HCT116 (cell line): ENCODE results near the gene ARHGAP27. TPM values are rescaled to one million over a fixed set of nuclear protein-coding genes. Genes with fewer than 3 reads are reported as not detected.

Source experiments
- ATAC-seq: fragments of 200-7000 bp; cut with Tn5 transposase; 2 replicates; pipeline ENCODE4 v1.9.1; 2020; ENCODE audit warnings: mild to moderate bottlenecking, moderate library complexity
- BruUV-seq: library from RNA; stranded (reverse); fragments of 400-500 nt; replicated peaks from 2 replicates; lab custom pipeline; 2021; lab: Mats Ljungman, UMichigan
- CTCF ChIA-PET: fragments of 300-600 bp; sonication (Branson Sonifier 250); formaldehyde crosslinking; loops from one replicate; lab custom pipeline; 2021; ENCODE audit warnings: antibody characterized with exemption; lab: Charles Lee
- POLR2A ChIA-PET: fragments of 300-600, 350-600 bp; sonication (Branson Sonifier 250); formaldehyde crosslinking; loops from one replicate; lab custom pipeline; 2021; ENCODE audit warnings: antibody characterized with exemption; lab: Charles Lee
- RAD21 ChIA-PET, 2 experiments: fragments of 300-600 bp; sonication (Branson Sonifier 250); formaldehyde crosslinking; loops; one replicate each; lab custom pipeline; 2023; ENCODE audit warnings: low total read pairs in 2 of 2; ENCODE audit not compliant: uncharacterized antibody in 2 of 2, unreplicated experiment in 2 of 2, low non-redundant PET in 1 of 2; lab: Charles Lee
- DNase-seq: peaks from one replicate; pipeline ENCODE4 v3.0.0-alpha.2; 2010; ENCODE audit warnings: low read depth, low spot score
- H2AFZ ChIP-seq: fragments of 200-600 bp; shearing (Covaris generic), sonication (generic); 2 replicates; pipeline ENCODE4 v1.6.1; 2017; ENCODE audit warnings: low read depth, mixed run types, mixed read lengths, antibody characterized with exemption, low read length; ENCODE audit not compliant: poor library complexity, severe bottlenecking
- H3K27ac ChIP-seq: 2 replicates; pipeline ENCODE4 v1.5.1; 2012; ENCODE audit warnings: low read depth, low read length
- H3K27me3 ChIP-seq: fragments of 200-600 bp; sonication (generic); 2 replicates; pipeline ENCODE4 v1.6.1; 2016; ENCODE audit warnings: mixed run types, low read length, mixed read lengths; ENCODE audit not compliant: insufficient read depth
- H3K36me3 ChIP-seq, 2 experiments: fragments of 200-500 bp in 1 of 2; fragments of 200-600 bp in 1 of 2; sonication (Bioruptor generic) in 1 of 2; sonication (generic) in 1 of 2; 2 replicates each; pipeline versions ENCODE4 v1.5.1 to v1.6.1; 2014 to 2016; ENCODE audit warnings: low read length in 2 of 2, inconsistent platforms in 1 of 2, mixed read lengths in 1 of 2, mixed run types in 1 of 2; ENCODE audit not compliant: insufficient read depth in 2 of 2, control insufficient read depth in 1 of 2
- H3K4me1 ChIP-seq, 2 experiments: fragments of 200-600 bp in 1 of 2; sonication (generic) in 1 of 2; 2 replicates each; pipeline versions ENCODE4 v1.5.1 to v1.6.1; 2012 to 2017; ENCODE audit warnings: low read length in 2 of 2, inconsistent platforms in 1 of 2, mild to moderate bottlenecking in 1 of 2, mixed read lengths in 1 of 2, mixed run types in 1 of 2, moderate library complexity in 1 of 2; ENCODE audit not compliant: insufficient read depth in 2 of 2, control insufficient read depth in 1 of 2
- H3K4me2 ChIP-seq: fragments of 200-600 bp; sonication (generic); 2 replicates; pipeline ENCODE4 v1.6.1; 2017; ENCODE audit warnings: mixed run types, low read length, mixed read lengths
- H3K4me3 ChIP-seq, 2 experiments: fragments of 200-600 bp in 1 of 2; sonication (generic) in 1 of 2; replicated peaks in 1 of 2; 2 replicates each; pipeline ENCODE4 v1.5.1; 2011 to 2016; ENCODE audit warnings: low read length in 2 of 2, control low read depth in 1 of 2, low read depth in 1 of 2, mild to moderate bottlenecking in 1 of 2, mixed read lengths in 1 of 2, mixed run types in 1 of 2
- H3K79me2 ChIP-seq: fragments of 200-600 bp; sonication (generic); 2 replicates; pipeline ENCODE4 v1.6.1; 2017; ENCODE audit warnings: mild to moderate bottlenecking, mixed run types, low read length, moderate library complexity, mixed read lengths; ENCODE audit not compliant: insufficient read depth
- H3K9ac ChIP-seq: fragments of 200-600 bp; sonication (generic); 2 replicates; pipeline ENCODE4 v1.6.1; 2016; ENCODE audit warnings: low read length, mixed read lengths
- H3K9me2 ChIP-seq: fragments of 200-600 bp; sonication (generic), shearing (Covaris generic); 2 replicates; pipeline ENCODE4 v1.6.1; 2017; ENCODE audit warnings: mixed run types, mild to moderate bottlenecking, moderate library complexity; ENCODE audit not compliant: insufficient read depth
- H3K9me3 ChIP-seq, 2 experiments: fragments of 200-500 bp in 1 of 2; fragments of 200-600 bp in 1 of 2; sonication (Bioruptor generic) in 1 of 2; sonication (generic) in 1 of 2; 2 replicates each; pipeline ENCODE4 v1.6.1; 2014 to 2017; ENCODE audit warnings: low read length in 2 of 2, mixed read lengths in 2 of 2, inconsistent platforms in 1 of 2, low read depth in 1 of 2, mild to moderate bottlenecking in 1 of 2, mixed run types in 1 of 2, moderate library complexity in 1 of 2; ENCODE audit not compliant: control insufficient read depth in 1 of 2, insufficient read depth in 1 of 2
- H4K20me1 ChIP-seq: fragments of 200-600 bp; sonication (generic), shearing (Covaris generic); 2 replicates; pipeline ENCODE4 v1.6.1; 2017; ENCODE audit warnings: mixed run types, mild to moderate bottlenecking, moderate library complexity; ENCODE audit not compliant: insufficient read depth
- EGR1 ChIP-seq: IDR thresholded peaks from 2 replicates; pipeline ENCODE4 v1.6.1; 2012; ENCODE audit warnings: low read depth
- ELF1 ChIP-seq: IDR thresholded peaks from 2 replicates; pipeline ENCODE4 v1.6.1; 2012; ENCODE audit warnings: low read depth, borderline replicate concordance
- EZH2phosphoT487 ChIP-seq: fragments of 200-600 bp; IDR thresholded peaks from 2 replicates; pipeline ENCODE4 v1.6.1; 2018; ENCODE audit warnings: antibody characterized with exemption, borderline replicate concordance
- JUND ChIP-seq: IDR thresholded peaks from 2 replicates; pipeline ENCODE4 v1.6.1; 2012
- POLR2A ChIP-seq: IDR thresholded peaks from 2 replicates; pipeline ENCODE4 v1.7.0; 2011; ENCODE audit warnings: borderline replicate concordance; ENCODE audit not compliant: insufficient read depth, insufficient read length; ENCODE audit errors: extremely low read depth
- POLR2AphosphoS5 ChIP-seq: IDR thresholded peaks from 2 replicates; pipeline ENCODE4 v1.6.1; 2011; ENCODE audit warnings: mild to moderate bottlenecking, low read depth, low read length, moderate library complexity
- RAD21 ChIP-seq: IDR thresholded peaks from 2 replicates; pipeline ENCODE4 v1.6.1; 2012; ENCODE audit warnings: low read depth, mild to moderate bottlenecking
- SP1 ChIP-seq: IDR thresholded peaks from 2 replicates; pipeline ENCODE4 v1.6.1; 2012; ENCODE audit warnings: low read depth
- YY1 ChIP-seq: IDR thresholded peaks from 2 replicates; pipeline ENCODE4 v1.6.1; 2011; ENCODE audit warnings: low read length, low read depth, moderate library complexity, mild to moderate bottlenecking; ENCODE audit not compliant: insufficient replicate concordance; ENCODE audit errors: extremely low read depth
- ZNF274 ChIP-seq: fragments of 200-500 bp; sonication (Bioruptor generic); IDR thresholded peaks from 2 replicates; pipeline ENCODE4 v1.6.1; 2014; ENCODE audit warnings: mild to moderate bottlenecking, low read depth, low read length, inconsistent platforms
- intact Hi-C: fragments of 100-400 bp; cut with micrococcal nuclease; formaldehyde crosslinking; loops from 2 replicates; pipeline ENCODE4 v1.10.0; 2022
- total RNA-seq: library from RNA; stranded (reverse); gene quantifications from one replicate; pipeline ENCODE4 v1.2.1, GENCODE V29; 2021; ENCODE audit not compliant: unreplicated experiment
- TF ChIP-seq, protein P1 (sequence below): IDR thresholded peaks from 2 replicates; pipeline ENCODE4 v1.6.1; 2012
- TF ChIP-seq, protein P2 (sequence below): IDR thresholded peaks from 2 replicates; pipeline ENCODE4 v1.6.1; 2011; ENCODE audit warnings: mild to moderate bottlenecking, low read length, moderate library complexity; ENCODE audit not compliant: insufficient replicate concordance; ENCODE audit errors: extremely low read depth
- TF ChIP-seq, protein P3 (sequence below): IDR thresholded peaks from 2 replicates; pipeline ENCODE4 v1.6.1; 2012; ENCODE audit warnings: low read depth

Gene ARHGAP27
- total RNA-seq, 1 experiment from 2014 or later: 46.7 TPM

DNA sequence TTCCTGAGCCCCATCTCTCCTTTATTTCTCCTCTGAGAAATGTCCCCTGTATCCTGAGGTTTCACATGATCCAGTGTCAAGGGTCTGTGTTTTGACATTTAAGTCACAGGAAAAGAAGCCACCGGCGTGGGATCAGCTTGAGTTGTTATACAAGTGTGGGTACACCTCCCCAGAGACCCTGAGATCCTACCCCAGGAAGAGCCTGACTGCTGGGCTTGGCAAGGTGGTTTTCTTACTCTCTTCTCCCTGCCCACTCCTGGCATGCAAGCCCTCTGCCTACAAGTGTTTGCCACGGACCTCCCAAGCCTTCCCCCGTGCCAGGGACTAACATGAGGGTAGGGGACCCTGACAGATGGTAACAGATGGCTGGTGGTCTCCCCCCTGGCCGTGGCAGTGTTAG lies 2.8 kb upstream of the ARHGAP27 start:
- no peak for TF ChIP-seq RAD21
- TF ChIP-seq JUND: no peak
- no peak for TF ChIP-seq SP1
- TF ChIP-seq EGR1: no peak
- no peak for TF ChIP-seq ELF1
- TF ChIP-seq POLR2AphosphoS5: no peak
- TF ChIP-seq, protein P1, sequence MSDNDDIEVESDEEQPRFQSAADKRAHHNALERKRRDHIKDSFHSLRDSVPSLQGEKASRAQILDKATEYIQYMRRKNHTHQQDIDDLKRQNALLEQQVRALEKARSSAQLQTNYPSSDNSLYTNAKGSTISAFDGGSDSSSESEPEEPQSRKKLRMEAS: no peak
- TF ChIP-seq ZNF274: no peak
- no peak for TF ChIP-seq POLR2A
- TF ChIP-seq, protein P2, sequence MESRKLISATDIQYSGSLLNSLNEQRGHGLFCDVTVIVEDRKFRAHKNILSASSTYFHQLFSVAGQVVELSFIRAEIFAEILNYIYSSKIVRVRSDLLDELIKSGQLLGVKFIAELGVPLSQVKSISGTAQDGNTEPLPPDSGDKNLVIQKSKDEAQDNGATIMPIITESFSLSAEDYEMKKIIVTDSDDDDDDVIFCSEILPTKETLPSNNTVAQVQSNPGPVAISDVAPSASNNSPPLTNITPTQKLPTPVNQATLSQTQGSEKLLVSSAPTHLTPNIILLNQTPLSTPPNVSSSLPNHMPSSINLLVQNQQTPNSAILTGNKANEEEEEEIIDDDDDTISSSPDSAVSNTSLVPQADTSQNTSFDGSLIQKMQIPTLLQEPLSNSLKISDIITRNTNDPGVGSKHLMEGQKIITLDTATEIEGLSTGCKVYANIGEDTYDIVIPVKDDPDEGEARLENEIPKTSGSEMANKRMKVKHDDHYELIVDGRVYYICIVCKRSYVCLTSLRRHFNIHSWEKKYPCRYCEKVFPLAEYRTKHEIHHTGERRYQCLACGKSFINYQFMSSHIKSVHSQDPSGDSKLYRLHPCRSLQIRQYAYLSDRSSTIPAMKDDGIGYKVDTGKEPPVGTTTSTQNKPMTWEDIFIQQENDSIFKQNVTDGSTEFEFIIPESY: no peak
- no peak for TF ChIP-seq EZH2phosphoT487
- TF ChIP-seq, protein P3, sequence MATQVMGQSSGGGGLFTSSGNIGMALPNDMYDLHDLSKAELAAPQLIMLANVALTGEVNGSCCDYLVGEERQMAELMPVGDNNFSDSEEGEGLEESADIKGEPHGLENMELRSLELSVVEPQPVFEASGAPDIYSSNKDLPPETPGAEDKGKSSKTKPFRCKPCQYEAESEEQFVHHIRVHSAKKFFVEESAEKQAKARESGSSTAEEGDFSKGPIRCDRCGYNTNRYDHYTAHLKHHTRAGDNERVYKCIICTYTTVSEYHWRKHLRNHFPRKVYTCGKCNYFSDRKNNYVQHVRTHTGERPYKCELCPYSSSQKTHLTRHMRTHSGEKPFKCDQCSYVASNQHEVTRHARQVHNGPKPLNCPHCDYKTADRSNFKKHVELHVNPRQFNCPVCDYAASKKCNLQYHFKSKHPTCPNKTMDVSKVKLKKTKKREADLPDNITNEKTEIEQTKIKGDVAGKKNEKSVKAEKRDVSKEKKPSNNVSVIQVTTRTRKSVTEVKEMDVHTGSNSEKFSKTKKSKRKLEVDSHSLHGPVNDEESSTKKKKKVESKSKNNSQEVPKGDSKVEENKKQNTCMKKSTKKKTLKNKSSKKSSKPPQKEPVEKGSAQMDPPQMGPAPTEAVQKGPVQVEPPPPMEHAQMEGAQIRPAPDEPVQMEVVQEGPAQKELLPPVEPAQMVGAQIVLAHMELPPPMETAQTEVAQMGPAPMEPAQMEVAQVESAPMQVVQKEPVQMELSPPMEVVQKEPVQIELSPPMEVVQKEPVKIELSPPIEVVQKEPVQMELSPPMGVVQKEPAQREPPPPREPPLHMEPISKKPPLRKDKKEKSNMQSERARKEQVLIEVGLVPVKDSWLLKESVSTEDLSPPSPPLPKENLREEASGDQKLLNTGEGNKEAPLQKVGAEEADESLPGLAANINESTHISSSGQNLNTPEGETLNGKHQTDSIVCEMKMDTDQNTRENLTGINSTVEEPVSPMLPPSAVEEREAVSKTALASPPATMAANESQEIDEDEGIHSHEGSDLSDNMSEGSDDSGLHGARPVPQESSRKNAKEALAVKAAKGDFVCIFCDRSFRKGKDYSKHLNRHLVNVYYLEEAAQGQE: no peak
- TF ChIP-seq YY1: no peak
- no peak overlapping the region for H3K9ac ChIP-seq
- H3K9me2 ChIP-seq: no peaks in the 10 kb centered on the region
- no peaks in the 10 kb centered on the region for H3K27me3 ChIP-seq
- H3K36me3 ChIP-seq: no peaks in the 10 kb centered on the region
- RAD21 ChIA-PET: no interaction called here
- H3K9me3 ChIP-seq: no peaks in the 10 kb centered on the region
- ATAC-seq (no peak), DNase-seq (no peak)
- no peak overlapping the region for H2AFZ ChIP-seq
- H3K4me2 ChIP-seq: no peak overlapping the region
- H4K20me1 ChIP-seq: no peaks in the 10 kb centered on the region
- POLR2A ChIA-PET: no interaction called here
- BruUV-seq: no TSS peak
- CTCF ChIA-PET: no interaction called here
- peaks cover 25 to 47% of the 10 kb centered on the region in 2 experiments for H3K4me1 ChIP-seq
- no peaks in the 10 kb centered on the region for H3K79me2 ChIP-seq
- intact Hi-C loops: no loop called here
- no peak overlapping the region for H3K4me3 ChIP-seq
- no peak overlapping the region for H3K27ac ChIP-seq
